Measurements from ENCODE around the gene EPN2.
"Not testable (repeated sequence)": the region's sequence is repeated elsewhere in the genome, so short reads cannot be mapped to it uniquely, and the experiment has no call there.

Gene EPN2

DNA sequence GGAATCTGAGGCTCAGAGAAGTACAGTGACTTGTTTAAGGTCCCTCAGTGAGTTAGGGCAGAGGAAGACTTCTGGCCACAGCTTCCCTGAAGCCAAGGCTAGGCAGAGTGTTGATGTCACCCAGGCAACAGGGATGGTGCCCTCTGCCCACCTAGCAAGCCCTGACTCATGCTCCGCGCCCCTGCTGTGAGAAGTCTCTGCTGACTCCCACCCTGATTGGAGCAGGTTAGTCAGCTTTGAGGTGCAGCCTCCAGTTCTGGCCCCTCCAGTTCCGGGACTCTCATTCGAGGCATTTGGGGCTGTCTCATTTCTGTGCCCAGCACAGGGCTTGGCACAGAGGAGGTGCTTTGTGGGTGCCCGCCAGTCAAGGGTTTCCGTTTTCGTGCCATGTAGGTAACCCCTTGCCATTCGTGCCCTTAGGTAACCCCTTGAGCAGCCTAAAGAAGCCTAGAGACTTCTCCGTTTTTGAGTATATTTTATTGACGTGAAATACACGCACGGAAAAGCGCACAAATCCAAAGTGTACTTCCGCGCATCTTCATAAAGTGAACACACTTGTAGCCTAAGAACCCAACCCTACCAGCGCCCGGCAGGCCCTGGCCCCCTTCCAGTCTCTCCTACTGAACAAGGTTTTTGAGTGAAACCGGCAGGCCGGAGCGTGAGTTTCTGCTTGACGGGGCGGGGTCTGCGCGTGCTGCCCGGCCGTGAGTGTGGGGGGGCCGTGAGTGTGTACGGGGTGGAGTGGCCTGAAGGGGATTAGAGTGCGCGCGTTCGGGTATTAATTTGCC lies 621 bp upstream of the EPN2 start:
- DNase-seq (ENCODE audit: low read depth, low spot score); CTCF ChIA-PET; POLR2A ChIA-PET; H3K4me3 ChIP-seq (ENCODE audit: low read depth, low read length): not testable (repeated sequence)

DNA sequence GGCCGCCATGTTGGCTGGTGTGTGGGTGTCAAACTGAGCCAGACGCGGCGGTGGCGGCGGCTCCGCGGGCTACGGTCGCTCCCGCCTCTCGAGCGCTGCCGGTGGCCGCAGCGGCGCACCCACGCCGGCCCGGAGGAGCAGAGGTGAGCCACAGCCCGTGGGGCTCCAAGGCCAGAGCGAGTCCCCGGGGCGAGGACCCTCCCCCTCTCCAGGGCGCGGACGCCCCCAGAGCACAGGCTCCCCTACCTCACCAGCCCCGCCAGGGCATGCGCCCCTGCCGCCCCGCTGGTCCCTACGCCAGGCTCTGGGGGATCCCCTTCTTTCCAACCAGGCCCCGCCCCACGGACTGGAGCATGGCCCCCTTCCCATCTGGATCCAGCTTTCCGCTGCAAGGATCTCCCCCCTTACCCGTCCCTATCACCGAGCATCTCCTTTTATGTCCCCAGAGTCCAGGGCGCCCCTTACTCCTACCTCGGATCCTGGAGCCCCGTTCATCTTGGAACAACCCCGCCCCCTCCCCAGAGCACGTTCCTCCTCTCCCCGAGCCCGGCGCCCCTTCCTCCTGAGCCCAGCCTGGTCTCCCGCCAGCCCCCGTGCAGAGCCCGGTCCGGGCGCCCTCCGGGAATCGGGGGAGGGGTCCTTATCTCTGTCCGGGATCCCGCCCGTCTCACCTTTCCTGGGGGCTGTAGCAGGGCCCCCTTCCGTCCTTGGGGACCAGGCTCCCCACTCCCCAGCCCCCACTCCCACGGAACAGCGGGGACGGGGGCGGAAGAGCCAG lies 412 bp downstream of the EPN2 start:
- TF ChIP-seq, protein P1, sequence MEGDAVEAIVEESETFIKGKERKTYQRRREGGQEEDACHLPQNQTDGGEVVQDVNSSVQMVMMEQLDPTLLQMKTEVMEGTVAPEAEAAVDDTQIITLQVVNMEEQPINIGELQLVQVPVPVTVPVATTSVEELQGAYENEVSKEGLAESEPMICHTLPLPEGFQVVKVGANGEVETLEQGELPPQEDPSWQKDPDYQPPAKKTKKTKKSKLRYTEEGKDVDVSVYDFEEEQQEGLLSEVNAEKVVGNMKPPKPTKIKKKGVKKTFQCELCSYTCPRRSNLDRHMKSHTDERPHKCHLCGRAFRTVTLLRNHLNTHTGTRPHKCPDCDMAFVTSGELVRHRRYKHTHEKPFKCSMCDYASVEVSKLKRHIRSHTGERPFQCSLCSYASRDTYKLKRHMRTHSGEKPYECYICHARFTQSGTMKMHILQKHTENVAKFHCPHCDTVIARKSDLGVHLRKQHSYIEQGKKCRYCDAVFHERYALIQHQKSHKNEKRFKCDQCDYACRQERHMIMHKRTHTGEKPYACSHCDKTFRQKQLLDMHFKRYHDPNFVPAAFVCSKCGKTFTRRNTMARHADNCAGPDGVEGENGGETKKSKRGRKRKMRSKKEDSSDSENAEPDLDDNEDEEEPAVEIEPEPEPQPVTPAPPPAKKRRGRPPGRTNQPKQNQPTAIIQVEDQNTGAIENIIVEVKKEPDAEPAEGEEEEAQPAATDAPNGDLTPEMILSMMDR (IDR thresholded peaks at IDR 0.05; ENCODE audit: insufficient read depth, low read length, missing control alignments): no peak
- no peak for DNase-seq (ENCODE audit: low read depth, low spot score)
- ChIA-PET CTCF (interaction anchor here (3.3 kb wide), 1 partner anchor 11 kb away, joined by 38 read pairs; no protein-coding TSS in a partner anchor), POLR2A (no interaction called here)
- peak overlapping the region; percentile 92 for H3K4me3 ChIP-seq (ENCODE audit: low read depth, low read length)

DNA sequence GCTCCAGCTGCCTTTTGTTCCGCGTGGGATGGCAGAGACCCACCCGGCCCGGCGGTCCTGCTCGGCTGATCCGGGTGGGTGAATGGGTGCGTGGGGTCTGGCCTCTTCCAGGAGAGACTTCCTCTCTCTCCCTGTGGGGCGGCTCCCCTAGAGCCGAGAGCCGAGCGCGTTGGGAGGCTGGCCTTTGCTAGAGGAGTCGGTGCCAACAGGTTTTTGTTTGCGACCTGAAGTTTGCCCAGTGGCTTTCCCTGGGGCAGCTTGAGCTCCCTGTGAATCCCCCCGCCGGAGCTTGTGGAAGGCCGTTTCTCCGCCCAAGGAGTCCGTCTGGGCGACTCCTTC lies 970 bp downstream of the EPN2 start:
- TF ChIP-seq, protein P1 (IDR thresholded peaks at IDR 0.05; ENCODE audit: insufficient read depth, low read length, missing control alignments): no peak
- CTCF ChIA-PET: interaction anchor here (0.7 to 3.3 kb wide), 2 partner anchors 10 to 209 kb away, joined by 3 to 38 read pairs; no protein-coding TSS in a partner anchor
- peak overlapping the region; percentile 92 for H3K4me3 ChIP-seq (ENCODE audit: low read depth, low read length)
- POLR2A ChIA-PET: interaction anchor here (1.1 kb wide), 1 partner anchor 11 kb away, joined by 3 read pairs; no protein-coding TSS in a partner anchor
- DNase-seq (ENCODE audit: low read depth, low spot score): no peak

DNA sequence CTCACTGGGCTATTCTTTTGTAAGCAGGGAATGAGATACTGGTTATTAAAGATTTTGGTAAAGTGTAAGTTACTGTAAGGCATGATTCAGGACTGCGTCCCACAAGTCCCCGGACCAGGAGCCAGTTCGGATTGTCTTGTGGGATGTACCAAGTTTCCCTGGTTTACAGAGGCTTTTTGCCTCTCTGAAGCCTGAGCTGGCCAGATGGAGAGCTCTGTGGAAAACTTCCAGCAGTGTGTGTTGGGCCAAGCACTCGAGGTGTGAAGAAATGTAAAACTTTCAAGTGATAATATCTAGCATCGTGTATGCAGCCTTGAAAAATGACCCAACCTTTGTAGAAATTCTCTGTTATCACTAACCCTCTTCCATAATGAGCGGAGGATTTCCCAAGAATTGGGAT lies 2.4 kb downstream of the EPN2 start:
- TF ChIP-seq, protein P1 (IDR thresholded peaks at IDR 0.05; ENCODE audit: insufficient read depth, low read length, missing control alignments): no peak
- ChIA-PET POLR2A (no interaction called here), CTCF (interaction anchor here (3.3 kb wide), 1 partner anchor 9 kb away, joined by 38 read pairs; no protein-coding TSS in a partner anchor)
- DNase-seq (ENCODE audit: low read depth, low spot score): no peak
- H3K4me3 ChIP-seq (ENCODE audit: low read depth, low read length): no peak overlapping the region

DNA sequence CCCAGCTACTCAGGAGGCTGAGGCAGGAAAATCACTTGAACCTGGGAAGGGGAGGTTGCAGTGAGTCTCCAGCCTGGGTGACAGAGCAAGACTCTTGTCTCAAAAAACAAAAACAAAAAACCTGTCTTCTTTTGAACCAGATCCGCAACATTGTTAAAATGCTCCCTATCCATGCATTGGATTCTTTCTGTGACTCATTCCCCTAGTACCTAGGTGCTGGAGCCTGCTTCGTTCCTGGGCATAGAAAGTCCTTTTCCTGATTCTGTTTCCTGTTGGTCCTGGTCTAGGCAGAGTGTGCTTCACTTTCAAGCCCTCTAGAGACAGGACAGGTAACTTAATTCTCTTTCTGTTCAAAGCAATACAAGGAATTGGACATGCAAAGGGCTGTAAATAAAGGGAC lies 5.2 kb downstream of the EPN2 start:
- ChIA-PET POLR2A (no interaction called here), CTCF (no interaction called here)
- H3K4me3 ChIP-seq (ENCODE audit: low read depth, low read length): no peak overlapping the region
- TF ChIP-seq, protein P1 (IDR thresholded peaks at IDR 0.05; ENCODE audit: insufficient read depth, low read length, missing control alignments): no peak
- DNase-seq (ENCODE audit: low read depth, low spot score): no peak

DNA sequence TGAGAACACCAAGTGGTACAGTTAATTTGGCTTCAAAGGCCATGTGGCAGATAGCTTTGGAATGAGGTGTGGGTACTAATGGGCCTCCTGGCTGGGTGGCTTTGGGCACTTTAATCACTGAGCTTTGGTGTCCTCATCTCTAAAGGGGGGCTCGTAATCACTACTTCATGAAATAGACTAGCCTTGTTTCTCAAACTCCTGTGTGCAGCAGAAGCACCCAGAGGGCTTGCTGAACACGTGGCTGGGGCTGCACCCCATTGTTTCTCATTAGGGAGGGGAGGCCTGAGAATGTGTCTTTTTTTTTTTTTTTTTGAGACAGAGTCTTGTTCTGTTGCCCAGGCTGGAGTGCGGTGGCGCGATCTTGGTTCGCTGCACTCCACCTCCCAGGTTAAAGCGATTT lies 5.8 kb downstream of the EPN2 start:
- TF ChIP-seq, protein P1 (IDR thresholded peaks at IDR 0.05; ENCODE audit: insufficient read depth, low read length, missing control alignments): no peak
- ChIA-PET POLR2A (no interaction called here), CTCF (no interaction called here)
- DNase-seq (ENCODE audit: low read depth, low spot score): no peak
- H3K4me3 ChIP-seq (ENCODE audit: low read depth, low read length): no peak overlapping the region

Data from AG04449 (cell line).